ENCODE data around the gene CCNF. TPM values are rescaled to one million over a fixed set of nuclear protein-coding genes. Genes with fewer than 3 reads are reported as not detected.

The CCNF gene
- total and polyA plus RNA-seq, 9 of the 15 experiments (the other 6 are each of a cell fraction or from before 2014, with no cell fraction given), result 4.1 to 70.1 (median 29.5) TPM

DNA sequence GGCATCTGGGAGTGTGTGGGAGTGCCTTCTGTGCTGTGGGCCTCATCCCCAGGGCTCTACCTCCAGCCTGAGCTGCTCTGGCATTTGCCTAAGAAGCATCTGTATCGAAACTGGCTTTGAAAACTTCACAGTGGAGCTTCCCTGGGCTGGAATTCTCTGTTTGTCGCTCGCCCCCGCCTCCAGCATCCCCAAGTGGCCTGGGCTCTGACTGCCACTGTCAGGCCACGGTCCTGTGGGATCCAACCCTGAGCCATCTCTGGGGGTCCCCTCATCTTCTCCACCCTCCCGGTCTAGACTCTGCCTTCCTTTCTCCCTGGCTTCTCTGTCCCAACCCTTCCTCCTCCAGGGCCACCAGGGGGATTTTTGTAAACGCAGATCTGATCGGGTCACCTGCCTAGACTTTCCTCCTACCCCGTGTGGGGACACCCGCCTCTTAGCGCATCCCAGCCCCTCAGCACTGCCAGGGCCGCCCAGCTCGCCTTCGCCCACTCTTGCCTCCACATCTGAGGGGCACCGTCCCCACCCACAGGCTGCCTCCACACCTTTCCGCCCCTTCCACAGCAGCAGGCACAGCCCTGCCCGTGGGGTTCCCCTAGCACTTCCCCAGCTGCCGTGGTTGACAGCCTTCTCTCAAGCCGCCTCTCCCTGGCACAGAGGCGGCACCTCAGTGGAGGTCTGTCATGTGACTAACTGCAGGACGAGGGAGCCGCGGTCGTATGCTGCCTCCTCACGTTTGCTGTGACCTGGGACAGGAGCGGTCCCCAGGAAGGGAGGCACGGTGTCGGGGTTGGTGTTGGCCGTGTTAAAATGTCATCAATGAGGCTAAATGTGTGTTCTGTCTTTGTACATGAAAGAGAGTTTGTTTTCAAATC is 57.6 kb downstream of the CCNF start (continued):
- TF ChIP-seq TRIM25 (IDR thresholded peaks at IDR 0.05; ENCODE audit: borderline replicate concordance) (no peak), ZBTB33 (CRISPR knock-in tag; IDR thresholded peaks at IDR 0.05) (0 out of 2 replicates have a peak, but pooled peaks have one; percentile 20), RBM25 (IDR thresholded peaks at IDR 0.05; ENCODE audit: low read depth, low read length, severe bottlenecking) (no peak), TCF7 (IDR thresholded peaks at IDR 0.05; ENCODE audit: borderline replicate concordance) (no peak), FOXA1 (IDR thresholded peaks at IDR 0.05; ENCODE audit: borderline replicate concordance) (no peak), MYBL2 (IDR thresholded peaks at IDR 0.05; ENCODE audit: low read depth) (no peak), MYBL2 (CRISPR knock-in tag; IDR thresholded peaks at IDR 0.05; ENCODE audit: borderline replicate concordance) (no peak)
- TF ChIP-seq, protein P1, sequence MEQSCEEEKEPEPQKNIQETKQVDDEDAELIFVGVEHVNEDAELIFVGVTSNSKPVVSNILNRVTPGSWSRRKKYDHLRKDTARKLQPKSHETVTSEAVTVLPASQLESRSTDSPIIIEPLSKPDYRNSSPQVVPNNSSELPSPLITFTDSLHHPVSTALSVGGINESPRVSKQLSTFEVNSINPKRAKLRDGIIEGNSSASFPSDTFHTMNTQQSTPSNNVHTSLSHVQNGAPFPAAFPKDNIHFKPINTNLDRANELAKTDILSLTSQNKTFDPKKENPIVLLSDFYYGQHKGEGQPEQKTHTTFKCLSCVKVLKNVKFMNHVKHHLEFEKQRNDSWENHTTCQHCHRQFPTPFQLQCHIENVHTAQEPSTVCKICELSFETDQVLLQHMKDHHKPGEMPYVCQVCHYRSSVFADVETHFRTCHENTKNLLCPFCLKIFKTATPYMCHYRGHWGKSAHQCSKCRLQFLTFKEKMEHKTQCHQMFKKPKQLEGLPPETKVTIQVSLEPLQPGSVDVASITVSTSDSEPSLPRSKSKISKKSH (CRISPR knock-in tag; IDR thresholded peaks at IDR 0.05), result no peak

Data from K562 (cell line).